Neural cell (in vitro differentiated cells): Measurements from ENCODE around the gene SLC7A14. TPM values are rescaled to one million over a fixed set of nuclear protein-coding genes. Genes with fewer than 3 reads are reported as not detected.

Experiments used
- H2AFZ ChIP-seq: fragments of 200-600, 300-800 bp; sonication (generic), shearing (Covaris generic); 2 replicates; pipeline ENCODE4 v1.6.0; 2014; ENCODE audit warnings: low read depth, mild to moderate bottlenecking, antibody characterized with exemption, low read length, moderate library complexity
- H3F3A ChIP-seq: fragments of 200-600 bp; shearing (Covaris generic); 2 replicates; pipeline ENCODE4 v1.6.1; 2016; ENCODE audit warnings: mild to moderate bottlenecking, moderate library complexity, mixed read lengths, antibody characterized with exemption, low read length; ENCODE audit not compliant: insufficient read depth, poor library complexity, severe bottlenecking
- H3K27ac ChIP-seq: fragments of 200-600, 300-800 bp; sonication (generic), shearing (Covaris generic); 2 replicates; pipeline ENCODE4 v1.5.1; 2014; ENCODE audit warnings: mild to moderate bottlenecking, low read length, moderate library complexity
- H3K27me3 ChIP-seq: fragments of 300-800, 200-600 bp; sonication (generic), shearing (Covaris generic); 2 replicates; pipeline ENCODE4 v1.6.0; 2014; ENCODE audit warnings: mild to moderate bottlenecking, low read depth, low read length, moderate library complexity; ENCODE audit not compliant: insufficient read depth
- H3K36me3 ChIP-seq: fragments of 300-800, 200-600 bp; sonication (generic), shearing (Covaris generic); 2 replicates; pipeline ENCODE4 v1.5.1; 2014; ENCODE audit warnings: mild to moderate bottlenecking, antibody characterized with exemption, low read length, moderate library complexity; ENCODE audit not compliant: insufficient read depth
- H3K4me2 ChIP-seq: fragments of 300-800, 200-600 bp; sonication (generic), shearing (Covaris generic); 2 replicates; pipeline ENCODE4 v1.6.0; 2014; ENCODE audit warnings: mild to moderate bottlenecking, low read length
- H3K4me3 ChIP-seq: fragments of 300-800, 200-600 bp; sonication (generic), shearing (Covaris generic); 2 replicates; pipeline ENCODE4 v1.5.1; 2014; ENCODE audit warnings: mild to moderate bottlenecking, low read length, moderate library complexity
- H3K79me2 ChIP-seq: fragments of 200-600 bp; shearing (Covaris generic); replicated peaks from 2 replicates; pipeline ENCODE4 v1.6.0; 2014; ENCODE audit warnings: mild to moderate bottlenecking, low read length, moderate library complexity; ENCODE audit not compliant: insufficient read depth
- H3K9ac ChIP-seq: fragments of 300-800, 200-600 bp; sonication (generic), shearing (Covaris generic); 2 replicates; pipeline ENCODE4 v1.6.1; 2016; ENCODE audit warnings: mild to moderate bottlenecking, low read length, mixed read lengths
- H3K9me2 ChIP-seq: fragments of 200-600 bp; shearing (Covaris generic); 2 replicates; pipeline ENCODE4 v1.6.1; 2016; ENCODE audit warnings: mild to moderate bottlenecking, low read length, mixed read lengths; ENCODE audit not compliant: insufficient read depth
- H3K9me3 ChIP-seq: fragments of 200-600, 300-800 bp; sonication (generic), shearing (Covaris generic); 2 replicates; pipeline ENCODE4 v1.6.1; 2016; ENCODE audit warnings: mild to moderate bottlenecking, mixed run types, low read length, moderate library complexity, mixed read lengths
- H4K20me1 ChIP-seq: fragments of 200-600 bp; shearing (Covaris generic); 2 replicates; pipeline ENCODE4 v1.6.1; 2016; ENCODE audit warnings: mild to moderate bottlenecking, mixed run types; ENCODE audit not compliant: insufficient read depth
- EP300 ChIP-seq: fragments of 450-650 bp; conservative IDR thresholded peaks from 2 replicates; pipeline ENCODE4 v1.6.1; 2014; ENCODE audit warnings: antibody characterized with exemption, mild to moderate bottlenecking, moderate library complexity; ENCODE audit not compliant: poor library complexity, severe bottlenecking
- EZH2 ChIP-seq: fragments of 200-600, 300-800 bp; shearing (Covaris generic), sonication (generic); IDR thresholded peaks from 2 replicates; pipeline ENCODE4 v1.6.1; 2014; ENCODE audit warnings: antibody characterized with exemption, low read length, borderline replicate concordance, mild to moderate bottlenecking; ENCODE audit not compliant: insufficient read depth, poor library complexity, severe bottlenecking
- MXI1 ChIP-seq: fragments of 450-650 bp; conservative IDR thresholded peaks from 2 replicates; pipeline ENCODE4 v1.6.1; 2014; ENCODE audit warnings: antibody characterized with exemption, mild to moderate bottlenecking; ENCODE audit not compliant: poor library complexity, severe bottlenecking
- POLR2AphosphoS5 ChIP-seq: IDR thresholded peaks from 2 replicates; pipeline ENCODE4 v1.6.1; 2012
- RAD21 ChIP-seq: fragments of 450-650 bp; conservative IDR thresholded peaks from 2 replicates; pipeline ENCODE4 v1.6.1; 2014; ENCODE audit warnings: antibody characterized with exemption, mild to moderate bottlenecking, moderate library complexity
- SMC3 ChIP-seq: fragments of 450-650 bp; conservative IDR thresholded peaks from 2 replicates; pipeline ENCODE4 v1.6.1; 2014; ENCODE audit warnings: antibody characterized with exemption, mild to moderate bottlenecking, moderate library complexity; ENCODE audit not compliant: poor library complexity
- TAF1 ChIP-seq: IDR thresholded peaks from 2 replicates; pipeline ENCODE4 v1.6.1; 2012; ENCODE audit warnings: low read depth
- polyA plus RNA-seq: library from polyadenylated mRNA; depleted of rRNA; stranded (reverse); fragments of >200 nt; gene quantifications from 2 replicates; pipeline ENCODE4 v1.2.3, GENCODE V29; 2014
- TF ChIP-seq, protein P1 (sequence below): IDR thresholded peaks from 2 replicates; pipeline ENCODE4 v1.6.1; 2012; ENCODE audit warnings: borderline replicate concordance
- TF ChIP-seq, protein P2 (sequence below): fragments of 450-650 bp; IDR thresholded peaks from 2 replicates; pipeline ENCODE4 v1.5.1; 2014; ENCODE audit warnings: antibody characterized with exemption, mild to moderate bottlenecking, moderate library complexity; ENCODE audit not compliant: poor library complexity, severe bottlenecking

SLC7A14 gene
- polyA plus RNA-seq, 1 donor from 2014 or later, result 5.1 TPM

- no peaks in the 10 kb centered on the region for H4K20me1 ChIP-seq
- no peaks in the 10 kb centered on the region for H3K36me3 ChIP-seq
- no peak overlapping the region for H3K4me3 ChIP-seq
- TF ChIP-seq TAF1 (no peak), SMC3 (no peak), POLR2AphosphoS5 (no peak), EZH2 (no peak), EP300 (no peak), MXI1 (no peak), RAD21 (no peak)
- TF ChIP-seq, protein P1, sequence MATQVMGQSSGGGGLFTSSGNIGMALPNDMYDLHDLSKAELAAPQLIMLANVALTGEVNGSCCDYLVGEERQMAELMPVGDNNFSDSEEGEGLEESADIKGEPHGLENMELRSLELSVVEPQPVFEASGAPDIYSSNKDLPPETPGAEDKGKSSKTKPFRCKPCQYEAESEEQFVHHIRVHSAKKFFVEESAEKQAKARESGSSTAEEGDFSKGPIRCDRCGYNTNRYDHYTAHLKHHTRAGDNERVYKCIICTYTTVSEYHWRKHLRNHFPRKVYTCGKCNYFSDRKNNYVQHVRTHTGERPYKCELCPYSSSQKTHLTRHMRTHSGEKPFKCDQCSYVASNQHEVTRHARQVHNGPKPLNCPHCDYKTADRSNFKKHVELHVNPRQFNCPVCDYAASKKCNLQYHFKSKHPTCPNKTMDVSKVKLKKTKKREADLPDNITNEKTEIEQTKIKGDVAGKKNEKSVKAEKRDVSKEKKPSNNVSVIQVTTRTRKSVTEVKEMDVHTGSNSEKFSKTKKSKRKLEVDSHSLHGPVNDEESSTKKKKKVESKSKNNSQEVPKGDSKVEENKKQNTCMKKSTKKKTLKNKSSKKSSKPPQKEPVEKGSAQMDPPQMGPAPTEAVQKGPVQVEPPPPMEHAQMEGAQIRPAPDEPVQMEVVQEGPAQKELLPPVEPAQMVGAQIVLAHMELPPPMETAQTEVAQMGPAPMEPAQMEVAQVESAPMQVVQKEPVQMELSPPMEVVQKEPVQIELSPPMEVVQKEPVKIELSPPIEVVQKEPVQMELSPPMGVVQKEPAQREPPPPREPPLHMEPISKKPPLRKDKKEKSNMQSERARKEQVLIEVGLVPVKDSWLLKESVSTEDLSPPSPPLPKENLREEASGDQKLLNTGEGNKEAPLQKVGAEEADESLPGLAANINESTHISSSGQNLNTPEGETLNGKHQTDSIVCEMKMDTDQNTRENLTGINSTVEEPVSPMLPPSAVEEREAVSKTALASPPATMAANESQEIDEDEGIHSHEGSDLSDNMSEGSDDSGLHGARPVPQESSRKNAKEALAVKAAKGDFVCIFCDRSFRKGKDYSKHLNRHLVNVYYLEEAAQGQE, result no peak
- TF ChIP-seq, protein P2, sequence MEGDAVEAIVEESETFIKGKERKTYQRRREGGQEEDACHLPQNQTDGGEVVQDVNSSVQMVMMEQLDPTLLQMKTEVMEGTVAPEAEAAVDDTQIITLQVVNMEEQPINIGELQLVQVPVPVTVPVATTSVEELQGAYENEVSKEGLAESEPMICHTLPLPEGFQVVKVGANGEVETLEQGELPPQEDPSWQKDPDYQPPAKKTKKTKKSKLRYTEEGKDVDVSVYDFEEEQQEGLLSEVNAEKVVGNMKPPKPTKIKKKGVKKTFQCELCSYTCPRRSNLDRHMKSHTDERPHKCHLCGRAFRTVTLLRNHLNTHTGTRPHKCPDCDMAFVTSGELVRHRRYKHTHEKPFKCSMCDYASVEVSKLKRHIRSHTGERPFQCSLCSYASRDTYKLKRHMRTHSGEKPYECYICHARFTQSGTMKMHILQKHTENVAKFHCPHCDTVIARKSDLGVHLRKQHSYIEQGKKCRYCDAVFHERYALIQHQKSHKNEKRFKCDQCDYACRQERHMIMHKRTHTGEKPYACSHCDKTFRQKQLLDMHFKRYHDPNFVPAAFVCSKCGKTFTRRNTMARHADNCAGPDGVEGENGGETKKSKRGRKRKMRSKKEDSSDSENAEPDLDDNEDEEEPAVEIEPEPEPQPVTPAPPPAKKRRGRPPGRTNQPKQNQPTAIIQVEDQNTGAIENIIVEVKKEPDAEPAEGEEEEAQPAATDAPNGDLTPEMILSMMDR, result no peak
- H3K27me3 ChIP-seq, result no peaks in the 10 kb centered on the region
- H3K9me2 ChIP-seq, result no peaks in the 10 kb centered on the region
- H3K27ac ChIP-seq, result no peak overlapping the region
- no peaks in the 10 kb centered on the region for H3F3A ChIP-seq
- no peak overlapping the region for H3K4me2 ChIP-seq
- H3K9ac ChIP-seq, result no peak overlapping the region
- no peaks in the 10 kb centered on the region for H3K79me2 ChIP-seq
- H3K9me3 ChIP-seq, result no peaks in the 10 kb centered on the region
- no peak overlapping the region for H2AFZ ChIP-seq
Measured at GRCh38 chr3:170437696-170438407, 148.0 kb downstream of the SLC7A14 start.

- no peak overlapping the region for H2AFZ ChIP-seq
- H3K27me3 ChIP-seq, result no peaks in the 10 kb centered on the region
- H3K36me3 ChIP-seq, result no peaks in the 10 kb centered on the region
- no peaks in the 10 kb centered on the region for H3K9me3 ChIP-seq
- no peak overlapping the region for H3K9ac ChIP-seq
- no peaks in the 10 kb centered on the region for H3K79me2 ChIP-seq
- no peak overlapping the region for H3K4me2 ChIP-seq
- H3K27ac ChIP-seq, result no peak overlapping the region
- H3K9me2 ChIP-seq, result no peaks in the 10 kb centered on the region
- no peaks in the 10 kb centered on the region for H3F3A ChIP-seq
- TF ChIP-seq TAF1, result no peak
- TF ChIP-seq POLR2AphosphoS5, result no peak
- TF ChIP-seq EZH2, result no peak
- no peak for TF ChIP-seq RAD21
- TF ChIP-seq, protein P1, result no peak
- no peak for TF ChIP-seq SMC3
- TF ChIP-seq MXI1, result no peak
- no peak for TF ChIP-seq EP300
- TF ChIP-seq, protein P2, result no peak
- no peaks in the 10 kb centered on the region for H4K20me1 ChIP-seq
- no peak overlapping the region for H3K4me3 ChIP-seq
Measured at GRCh38 chr3:170437176-170437575, 148.7 kb downstream of the SLC7A14 start.
